ENCODE measurements around the gene LAMC2. TPM values are rescaled to one million over a fixed set of nuclear protein-coding genes. Genes with fewer than 3 reads are reported as not detected.
"Not testable (repeated sequence)": the region's sequence is repeated elsewhere in the genome, so short reads cannot be mapped to it uniquely, and the experiment has no call there.

LAMC2 gene
- total and polyA plus RNA-seq, 9 donors: 0.47 to 33.7 (median 2.9) TPM

DNA sequence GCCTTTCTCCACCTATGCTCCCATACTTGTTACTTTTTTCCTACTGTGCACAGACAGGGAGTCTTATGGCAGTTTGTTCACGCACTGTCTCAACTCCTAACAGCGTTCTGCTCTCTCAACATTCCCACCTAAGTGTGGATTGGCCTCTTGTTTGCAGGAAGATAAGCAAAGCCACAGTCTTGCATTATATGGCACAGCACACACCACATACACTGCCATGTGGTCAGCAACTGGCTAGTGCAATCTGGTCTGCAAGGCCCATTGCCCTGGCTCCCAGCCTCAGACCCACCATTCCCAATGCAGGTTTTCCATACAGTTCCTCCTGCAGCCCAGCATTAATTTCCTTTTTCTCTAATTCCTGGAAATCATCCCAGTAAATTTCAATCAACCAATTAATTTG is 38.3 kb upstream of the LAMC2 start:
- intact Hi-C loops (cut with DNase I): no loop called here
- Histone ChIP-seq H3K4me1 (ENCODE audit: insufficient read depth) (peaks cover 4% of the 10 kb centered on the region), H3K9me3 (no peaks in the 10 kb centered on the region), H3K27ac (no peak overlapping the region), H3K4me3 (no peak overlapping the region), H3K27me3 (no peaks in the 10 kb centered on the region), H3K36me3 (no peaks in the 10 kb centered on the region)
- 57 to 96% (median 94%) methylated on average over 2 of the region's 2 CpGs for WGBS, 3 donors
- TF ChIP-seq EP300 (IDR thresholded peaks at IDR 0.05) (no peak), POLR2A (IDR thresholded peaks at IDR 0.05) (no peak)
- TF ChIP-seq, protein P1, sequence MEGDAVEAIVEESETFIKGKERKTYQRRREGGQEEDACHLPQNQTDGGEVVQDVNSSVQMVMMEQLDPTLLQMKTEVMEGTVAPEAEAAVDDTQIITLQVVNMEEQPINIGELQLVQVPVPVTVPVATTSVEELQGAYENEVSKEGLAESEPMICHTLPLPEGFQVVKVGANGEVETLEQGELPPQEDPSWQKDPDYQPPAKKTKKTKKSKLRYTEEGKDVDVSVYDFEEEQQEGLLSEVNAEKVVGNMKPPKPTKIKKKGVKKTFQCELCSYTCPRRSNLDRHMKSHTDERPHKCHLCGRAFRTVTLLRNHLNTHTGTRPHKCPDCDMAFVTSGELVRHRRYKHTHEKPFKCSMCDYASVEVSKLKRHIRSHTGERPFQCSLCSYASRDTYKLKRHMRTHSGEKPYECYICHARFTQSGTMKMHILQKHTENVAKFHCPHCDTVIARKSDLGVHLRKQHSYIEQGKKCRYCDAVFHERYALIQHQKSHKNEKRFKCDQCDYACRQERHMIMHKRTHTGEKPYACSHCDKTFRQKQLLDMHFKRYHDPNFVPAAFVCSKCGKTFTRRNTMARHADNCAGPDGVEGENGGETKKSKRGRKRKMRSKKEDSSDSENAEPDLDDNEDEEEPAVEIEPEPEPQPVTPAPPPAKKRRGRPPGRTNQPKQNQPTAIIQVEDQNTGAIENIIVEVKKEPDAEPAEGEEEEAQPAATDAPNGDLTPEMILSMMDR (IDR thresholded peaks at IDR 0.05): no peak
- DNase-seq: no peak

DNA sequence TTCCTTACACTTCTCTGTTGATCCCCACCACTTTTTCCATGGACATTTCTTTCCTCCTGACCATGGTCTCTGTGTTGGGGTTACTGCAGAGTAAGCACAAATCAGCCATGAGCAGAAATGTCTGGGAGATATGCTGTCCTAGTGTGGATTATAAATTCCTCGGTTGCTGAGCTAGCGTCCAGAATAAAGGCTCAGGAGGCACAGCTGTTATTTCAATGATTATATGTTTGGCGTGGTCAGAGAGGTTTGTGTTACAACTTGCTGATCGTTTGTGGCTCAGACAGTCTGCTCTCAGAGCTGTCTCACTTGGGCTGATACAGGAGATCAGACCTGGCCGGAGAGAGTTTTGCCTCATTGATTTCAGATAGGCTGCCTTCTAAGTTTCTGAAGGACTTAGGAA is 37.5 kb upstream of the LAMC2 start:
- Histone ChIP-seq H3K27me3 (no peaks in the 10 kb centered on the region), H3K4me1 (ENCODE audit: insufficient read depth) (peaks cover 4% of the 10 kb centered on the region), H3K9me3 (no peaks in the 10 kb centered on the region), H3K4me3 (no peak overlapping the region), H3K27ac (no peak overlapping the region), H3K36me3 (no peaks in the 10 kb centered on the region)
- TF ChIP-seq, protein P1 (IDR thresholded peaks at IDR 0.05): no peak
- TF ChIP-seq EP300 (IDR thresholded peaks at IDR 0.05) (no peak), POLR2A (IDR thresholded peaks at IDR 0.05) (no peak)
- WGBS, 3 donors: 15 to 18% (median 15%) methylated on average over 5 of the region's 5 CpGs
- DNase-seq: no peak
- intact Hi-C loops (cut with DNase I): no loop called here

DNA sequence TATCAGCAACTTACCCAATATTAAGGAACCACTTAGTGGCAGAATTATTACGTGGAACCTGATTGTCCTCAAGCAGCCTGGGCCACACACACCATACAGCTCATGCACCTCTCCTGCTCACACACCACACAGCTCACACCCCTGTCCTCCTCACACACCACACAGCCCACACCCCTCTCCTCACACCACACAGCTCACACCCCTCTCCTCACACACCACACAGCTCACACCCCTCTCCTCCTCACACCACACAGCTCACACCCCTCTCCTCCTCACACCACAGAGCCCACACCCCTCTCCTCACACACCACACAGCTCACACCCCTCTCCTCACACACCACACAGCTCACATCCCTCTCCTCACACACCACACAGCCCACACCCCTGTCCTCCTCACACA is 36.8 kb upstream of the LAMC2 start:
- H3K27ac ChIP-seq: no peak overlapping the region
- TF ChIP-seq, protein P1 (IDR thresholded peaks at IDR 0.05): no peak
- no peak for TF ChIP-seq POLR2A (IDR thresholded peaks at IDR 0.05)

DNA sequence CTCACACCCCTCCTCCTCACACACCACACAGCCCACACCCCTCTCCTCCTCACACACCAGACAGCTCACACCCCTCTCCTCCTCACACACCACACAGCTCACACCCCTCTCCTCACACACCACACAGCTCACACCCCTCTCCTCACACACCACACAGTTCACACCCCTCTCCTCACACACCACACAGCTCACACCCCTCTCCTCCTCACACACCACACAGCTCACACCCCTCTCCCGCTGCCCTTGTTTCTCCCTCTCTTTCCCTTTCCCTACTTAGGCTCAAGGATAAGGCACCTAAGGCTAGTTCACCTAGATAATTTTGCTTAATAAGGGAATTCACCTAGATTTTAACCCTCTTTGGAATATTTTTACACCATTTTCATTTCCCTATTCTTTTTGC is 36.0 kb upstream of the LAMC2 start:
- H3K36me3 ChIP-seq; intact Hi-C loops (cut with DNase I); H3K4me1 ChIP-seq (ENCODE audit: insufficient read depth); H3K27me3 ChIP-seq; H3K27ac ChIP-seq; H3K4me3 ChIP-seq; DNase-seq; H3K9me3 ChIP-seq: not testable (repeated sequence)
- WGBS, 3 donors: 90 to 92% (median 91%) methylated on average over 1 of the region's 1 CpG

More for the DNA sequence above, 36.8 kb upstream of the LAMC2 start:
- H3K4me3 ChIP-seq: no peak overlapping the region
- H3K4me1 ChIP-seq (ENCODE audit: insufficient read depth): peaks cover 4% of the 10 kb centered on the region
- DNase-seq: no peak
- intact Hi-C loops (cut with DNase I): no loop called here
- H3K27me3 ChIP-seq: no peaks in the 10 kb centered on the region
- 75 to 89% (median 83%) methylated on average over 1 of the region's 1 CpG for WGBS, 3 donors
- H3K9me3 ChIP-seq: no peaks in the 10 kb centered on the region
- H3K36me3 ChIP-seq: no peaks in the 10 kb centered on the region

DNA sequence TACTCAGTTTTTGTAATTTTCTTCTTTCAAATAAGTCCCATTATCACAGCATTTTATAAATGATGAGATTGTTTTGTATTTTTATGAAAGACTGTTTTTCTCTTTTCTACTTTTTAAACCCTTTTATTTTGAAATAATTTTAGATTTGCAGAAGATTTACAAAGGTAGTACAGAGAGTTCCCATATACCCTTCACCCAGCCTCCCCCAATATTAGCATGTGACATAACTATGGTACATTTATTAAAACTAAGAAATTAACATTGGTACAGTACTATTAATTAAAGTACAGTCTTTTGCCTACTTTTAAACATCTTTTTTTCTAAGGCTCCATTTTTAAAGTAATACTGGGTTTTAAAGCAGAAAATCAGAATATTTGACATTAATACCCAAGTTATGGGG is 35.6 kb upstream of the LAMC2 start:
- intact Hi-C loops (cut with DNase I): no loop called here

More for the DNA sequence above, 35.6 kb upstream of the LAMC2 start:
- TF ChIP-seq POLR2A (IDR thresholded peaks at IDR 0.05) (no peak), EP300 (IDR thresholded peaks at IDR 0.05) (no peak)
- TF ChIP-seq, protein P1 (IDR thresholded peaks at IDR 0.05): no peak
- Histone ChIP-seq H3K9me3 (no peaks in the 10 kb centered on the region), H3K36me3 (no peaks in the 10 kb centered on the region), H3K27me3 (no peaks in the 10 kb centered on the region), H3K4me3 (no peak overlapping the region), H3K27ac (no peak overlapping the region), H3K4me1 (ENCODE audit: insufficient read depth) (peaks cover 4% of the 10 kb centered on the region)
- no peak for DNase-seq

Data from ovary (tissue), 9 donors.